K562 (cell line): ENCODE results near the gene XRCC2.

Source experiments
- BRCA1 ChIP-seq, 2 experiments: fragments of 450-650 bp in 1 of 2; sonication (generic) in 1 of 2; formaldehyde crosslinking in 1 of 2; IDR thresholded peaks; 2 replicates each; pipeline versions ENCODE4 v1.5.0 to v1.6.1; 2017 to 2020; ENCODE audit warnings: mild to moderate bottlenecking in 1 of 2, missing genetic modification reagents in 1 of 2
- CHD1 ChIP-seq: fragments of 200-600 bp; sonication (generic); IDR thresholded peaks from one replicate; pipeline ENCODE4 v1.6.1; 2012; ENCODE audit warnings: mild to moderate bottlenecking, moderate library complexity, low read length, inconsistent platforms
- ETV6 ChIP-seq, 3 experiments: fragments of 150-350 bp in 1 of 3; sonication (generic) in 1 of 3; formaldehyde crosslinking in 1 of 3; IDR thresholded peaks; 2 replicates each; pipeline versions ENCODE4 v1.6.1 to v1.8.0; 2014 to 2022; ENCODE audit warnings: borderline replicate concordance in 2 of 3, low read depth in 2 of 3, antibody characterized with exemption in 1 of 3, low read length in 1 of 3, mild to moderate bottlenecking in 1 of 3, missing genetic modification reagents in 1 of 3
- XRCC5 ChIP-seq: fragments of 200-400 bp; formaldehyde crosslinking; IDR thresholded peaks from 2 replicates; pipeline ENCODE4 v1.6.1; 2017; ENCODE audit warnings: low read depth, mild to moderate bottlenecking, low read length
- ZKSCAN3 ChIP-seq: fragments of 250-450 bp; sonication (Bioruptor Pico); IDR thresholded peaks from 2 replicates; pipeline ENCODE4 v1.4.0; 2020
- TF ChIP-seq, protein P1 (sequence below), 2 experiments: fragments of 450-650 bp; formaldehyde crosslinking in 1 of 2; IDR thresholded peaks; 2 replicates each; pipeline versions ENCODE4 v1.4.0 to v1.6.1; 2014 to 2020; ENCODE audit warnings: mild to moderate bottlenecking in 2 of 2, borderline replicate concordance in 1 of 2, low read depth in 1 of 2

DNA sequence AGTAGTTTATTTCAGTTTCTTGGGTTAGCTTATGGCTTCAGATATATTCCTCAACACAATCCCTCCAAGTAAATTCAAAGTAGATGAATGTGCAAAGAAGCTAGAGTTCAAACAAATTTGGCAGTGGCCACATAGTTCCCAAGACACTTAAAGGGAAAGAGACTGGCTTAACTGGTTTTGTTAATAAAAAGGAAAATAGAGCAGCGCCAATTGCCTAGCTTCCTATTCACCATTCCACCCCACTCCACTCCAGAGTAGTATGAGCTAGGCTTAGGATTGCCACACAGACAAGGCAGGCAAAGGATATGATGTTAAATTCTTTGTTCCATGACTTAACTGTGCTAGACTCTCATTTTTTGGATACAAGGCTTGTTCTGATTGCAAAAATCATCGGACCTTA is 2.0 kb downstream of the XRCC2 start:
- TF ChIP-seq BRCA1 (IDR thresholded peaks at IDR 0.05) (no peak), BRCA1 (CRISPR knock-in tag; IDR thresholded peaks at IDR 0.05) (no peak), XRCC5 (no peak), ZKSCAN3 (CRISPR knock-in tag) (no peak), ETV6 (IDR thresholded peaks at IDR 0.05; ENCODE audit: borderline replicate concordance in 1 of 2, low read depth in 2 of 2, low read length in 1 of 2) (no peak), ETV6 (CRISPR knock-in tag; IDR thresholded peaks at IDR 0.05; ENCODE audit: borderline replicate concordance) (no peak), CHD1 (no peak)
- TF ChIP-seq, protein P1, sequence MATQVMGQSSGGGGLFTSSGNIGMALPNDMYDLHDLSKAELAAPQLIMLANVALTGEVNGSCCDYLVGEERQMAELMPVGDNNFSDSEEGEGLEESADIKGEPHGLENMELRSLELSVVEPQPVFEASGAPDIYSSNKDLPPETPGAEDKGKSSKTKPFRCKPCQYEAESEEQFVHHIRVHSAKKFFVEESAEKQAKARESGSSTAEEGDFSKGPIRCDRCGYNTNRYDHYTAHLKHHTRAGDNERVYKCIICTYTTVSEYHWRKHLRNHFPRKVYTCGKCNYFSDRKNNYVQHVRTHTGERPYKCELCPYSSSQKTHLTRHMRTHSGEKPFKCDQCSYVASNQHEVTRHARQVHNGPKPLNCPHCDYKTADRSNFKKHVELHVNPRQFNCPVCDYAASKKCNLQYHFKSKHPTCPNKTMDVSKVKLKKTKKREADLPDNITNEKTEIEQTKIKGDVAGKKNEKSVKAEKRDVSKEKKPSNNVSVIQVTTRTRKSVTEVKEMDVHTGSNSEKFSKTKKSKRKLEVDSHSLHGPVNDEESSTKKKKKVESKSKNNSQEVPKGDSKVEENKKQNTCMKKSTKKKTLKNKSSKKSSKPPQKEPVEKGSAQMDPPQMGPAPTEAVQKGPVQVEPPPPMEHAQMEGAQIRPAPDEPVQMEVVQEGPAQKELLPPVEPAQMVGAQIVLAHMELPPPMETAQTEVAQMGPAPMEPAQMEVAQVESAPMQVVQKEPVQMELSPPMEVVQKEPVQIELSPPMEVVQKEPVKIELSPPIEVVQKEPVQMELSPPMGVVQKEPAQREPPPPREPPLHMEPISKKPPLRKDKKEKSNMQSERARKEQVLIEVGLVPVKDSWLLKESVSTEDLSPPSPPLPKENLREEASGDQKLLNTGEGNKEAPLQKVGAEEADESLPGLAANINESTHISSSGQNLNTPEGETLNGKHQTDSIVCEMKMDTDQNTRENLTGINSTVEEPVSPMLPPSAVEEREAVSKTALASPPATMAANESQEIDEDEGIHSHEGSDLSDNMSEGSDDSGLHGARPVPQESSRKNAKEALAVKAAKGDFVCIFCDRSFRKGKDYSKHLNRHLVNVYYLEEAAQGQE (IDR thresholded peaks at IDR 0.05; ENCODE audit: borderline replicate concordance), result no peak
- TF ChIP-seq, protein P1 (CRISPR knock-in tag; IDR thresholded peaks at IDR 0.05; ENCODE audit: low read depth), result no peak
